Retinal pigment epithelial cell (primary cell): ENCODE measurements around the gene SAMSN1.
"Not testable (repeated sequence)": the region's sequence is repeated elsewhere in the genome, so short reads cannot be mapped to it uniquely, and the experiment has no call there.

Experiments
- DNase-seq: peaks from one replicate; pipeline ENCODE4 v3.0.0-alpha.2; 2010; ENCODE audit warnings: low read depth
- H3K4me3 ChIP-seq: 2 replicates; pipeline ENCODE4 v1.5.1; 2011; ENCODE audit warnings: mild to moderate bottlenecking, low read length, control low read depth, moderate library complexity
- TF ChIP-seq, protein P1 (sequence below): conservative IDR thresholded peaks from 2 replicates; pipeline ENCODE4 v1.5.1; 2011; ENCODE audit warnings: low read depth, low read length, control low read depth, inconsistent platforms

The SAMSN1 gene

DNA sequence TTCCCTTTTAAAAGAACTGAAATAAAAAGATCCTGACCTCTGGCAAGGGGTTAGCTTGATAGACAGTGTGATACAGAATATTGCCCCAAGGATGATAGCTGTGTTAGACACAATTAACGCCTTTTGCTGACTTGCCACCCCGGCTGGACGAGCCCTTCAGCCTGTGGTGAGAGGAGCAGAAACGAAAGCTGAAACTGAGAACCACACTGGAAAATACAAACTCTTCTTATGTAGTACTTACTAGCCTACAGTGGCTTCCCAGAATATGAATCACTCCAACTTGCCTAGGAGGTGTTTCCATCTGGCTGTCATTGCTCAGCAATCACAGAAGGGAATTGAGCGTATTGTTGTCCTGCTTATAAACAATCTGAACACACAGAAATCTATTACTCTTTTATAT lies 22.9 kb downstream of the SAMSN1 start:
- DNase-seq, result no peak
- H3K4me3 ChIP-seq, result no peak overlapping the region
- TF ChIP-seq, protein P1, sequence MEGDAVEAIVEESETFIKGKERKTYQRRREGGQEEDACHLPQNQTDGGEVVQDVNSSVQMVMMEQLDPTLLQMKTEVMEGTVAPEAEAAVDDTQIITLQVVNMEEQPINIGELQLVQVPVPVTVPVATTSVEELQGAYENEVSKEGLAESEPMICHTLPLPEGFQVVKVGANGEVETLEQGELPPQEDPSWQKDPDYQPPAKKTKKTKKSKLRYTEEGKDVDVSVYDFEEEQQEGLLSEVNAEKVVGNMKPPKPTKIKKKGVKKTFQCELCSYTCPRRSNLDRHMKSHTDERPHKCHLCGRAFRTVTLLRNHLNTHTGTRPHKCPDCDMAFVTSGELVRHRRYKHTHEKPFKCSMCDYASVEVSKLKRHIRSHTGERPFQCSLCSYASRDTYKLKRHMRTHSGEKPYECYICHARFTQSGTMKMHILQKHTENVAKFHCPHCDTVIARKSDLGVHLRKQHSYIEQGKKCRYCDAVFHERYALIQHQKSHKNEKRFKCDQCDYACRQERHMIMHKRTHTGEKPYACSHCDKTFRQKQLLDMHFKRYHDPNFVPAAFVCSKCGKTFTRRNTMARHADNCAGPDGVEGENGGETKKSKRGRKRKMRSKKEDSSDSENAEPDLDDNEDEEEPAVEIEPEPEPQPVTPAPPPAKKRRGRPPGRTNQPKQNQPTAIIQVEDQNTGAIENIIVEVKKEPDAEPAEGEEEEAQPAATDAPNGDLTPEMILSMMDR, result no peak

DNA sequence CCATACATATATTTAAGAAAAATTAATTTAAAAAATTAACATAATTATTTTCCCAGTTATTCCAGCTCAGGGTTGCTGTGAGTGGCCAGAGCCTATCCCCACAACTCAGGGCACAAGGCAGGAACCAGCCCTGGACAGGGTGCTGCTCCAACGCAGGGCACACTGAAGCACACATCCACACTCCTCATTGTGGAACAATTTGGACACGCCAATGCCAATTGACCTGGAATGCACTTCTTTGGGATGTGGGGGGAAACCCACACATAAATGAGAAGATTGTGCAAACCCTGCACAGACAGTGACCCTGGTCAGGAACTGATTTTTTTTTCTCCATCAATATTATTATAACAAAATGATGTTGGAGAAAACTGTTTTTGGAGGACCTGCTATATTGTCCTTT lies 23.4 kb downstream of the SAMSN1 start:
- DNase-seq, result no peak
- TF ChIP-seq, protein P1, result no peak
- H3K4me3 ChIP-seq, result no peak overlapping the region

DNA sequence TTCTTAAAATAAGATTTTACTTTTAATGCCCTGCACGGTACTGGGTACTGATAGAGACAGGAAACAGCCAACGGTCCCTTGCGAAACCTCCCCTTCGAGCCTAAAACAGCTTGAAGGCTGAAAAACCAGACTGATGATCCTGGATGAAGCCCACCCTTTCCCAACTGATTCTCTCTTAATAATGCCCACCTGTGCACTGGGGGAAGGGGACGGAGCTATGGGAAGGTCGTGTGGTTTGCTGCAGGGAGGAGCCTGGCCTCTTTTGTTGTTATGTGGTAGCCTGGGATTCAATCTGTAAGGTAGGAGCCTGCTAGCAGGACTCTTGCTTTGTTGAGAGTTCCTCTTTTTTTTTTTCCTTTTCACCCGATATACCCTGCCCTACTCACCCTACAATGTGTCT lies 25.6 kb downstream of the SAMSN1 start:
- no peak overlapping the region for H3K4me3 ChIP-seq
- DNase-seq, result no peak
- TF ChIP-seq, protein P1, result no peak

DNA sequence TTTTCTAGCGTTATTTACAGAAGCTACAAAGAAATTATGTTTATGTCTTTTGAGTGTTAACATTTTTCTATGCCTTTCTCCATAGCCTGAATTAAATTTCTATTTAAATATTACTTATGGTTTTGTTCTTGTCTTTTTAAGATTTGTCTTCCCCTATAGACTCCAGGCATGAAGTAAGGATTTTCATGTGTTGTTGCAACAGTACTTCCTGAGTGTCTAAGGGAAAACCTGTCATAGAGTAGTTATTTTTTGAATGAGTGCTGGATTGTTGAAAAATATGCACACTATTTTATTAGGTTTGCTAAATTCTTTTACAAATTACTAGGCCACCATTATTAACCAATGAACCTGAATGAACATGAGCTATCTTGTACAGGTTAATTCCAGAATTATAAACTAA lies 27.1 kb downstream of the SAMSN1 start:
- DNase-seq, result no peak
- TF ChIP-seq, protein P1, result no peak
- no peak overlapping the region for H3K4me3 ChIP-seq

DNA sequence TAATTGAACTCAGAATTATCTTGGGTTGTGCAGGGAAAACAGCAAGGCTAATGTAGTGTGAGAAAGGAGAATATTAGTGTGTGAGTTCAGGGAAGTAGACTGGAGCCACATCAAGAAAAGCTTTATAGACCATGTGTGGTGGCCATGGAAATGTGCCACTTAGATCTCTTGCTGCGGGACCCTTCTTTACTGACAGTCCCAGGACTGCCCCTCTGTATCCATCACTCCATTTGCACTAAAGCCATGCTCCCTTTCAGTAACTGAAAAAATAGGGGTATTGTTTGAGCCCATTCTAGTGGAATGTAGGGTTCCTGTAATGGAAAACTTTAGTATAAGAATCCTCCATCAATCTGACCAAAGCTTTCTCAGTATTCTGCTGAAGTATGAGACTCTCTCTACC lies 32.3 kb downstream of the SAMSN1 start:
- DNase-seq, result no peak
- TF ChIP-seq, protein P1, result no peak
- no peak overlapping the region for H3K4me3 ChIP-seq

DNA sequence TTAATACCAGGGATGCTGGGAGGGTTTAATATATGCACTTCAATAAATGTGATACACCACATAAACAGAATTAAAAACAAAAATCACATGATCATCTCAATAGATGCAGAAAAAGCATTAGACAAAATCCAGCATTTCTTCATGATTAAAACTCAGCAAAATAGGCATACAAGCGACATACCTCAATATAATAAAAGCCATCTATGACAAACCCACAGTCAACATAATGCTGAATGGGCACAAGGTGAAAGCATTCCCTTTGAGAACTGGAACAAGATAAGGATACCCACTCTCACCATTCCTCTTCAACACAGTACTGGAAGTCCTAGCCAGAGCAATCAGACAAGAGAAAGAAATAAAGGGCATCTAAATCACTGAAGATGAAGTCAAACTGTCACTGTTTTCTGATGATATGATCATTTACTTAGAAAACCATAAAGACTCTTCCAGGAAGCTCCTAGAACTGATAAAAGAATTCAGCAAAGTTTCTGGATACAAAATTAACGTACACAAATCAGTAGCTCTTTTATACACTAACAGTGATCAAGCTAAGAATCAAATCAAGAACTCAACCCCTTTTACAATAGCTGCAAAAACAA lies 39.2 kb downstream of the SAMSN1 start:
- H3K4me3 ChIP-seq, DNase-seq: not testable (repeated sequence)

GRCh38 chr21:14500873-14501272 lies 45.2 kb downstream of the SAMSN1 start:
- H3K4me3 ChIP-seq, result no peak overlapping the region
- TF ChIP-seq, protein P1, result no peak
- DNase-seq, result no peak

DNA sequence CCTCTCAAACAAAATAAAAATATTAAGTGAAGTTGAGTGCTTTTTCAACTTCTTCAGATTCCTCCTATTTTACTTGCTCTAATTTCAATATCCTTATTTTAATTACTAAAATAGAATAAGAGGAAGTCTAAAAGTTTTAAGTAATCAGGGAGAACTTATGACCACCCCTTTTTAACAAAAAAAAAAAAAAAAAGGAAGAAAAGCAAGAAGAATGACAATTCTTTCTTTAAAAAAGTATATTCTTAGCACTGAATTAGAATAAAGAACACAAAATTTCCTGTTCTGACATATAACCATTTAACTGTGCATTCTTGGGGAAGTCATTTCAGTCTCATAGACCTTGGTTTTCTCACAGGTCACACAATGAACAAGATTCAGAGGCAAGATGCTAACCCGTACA lies 46.8 kb downstream of the SAMSN1 start:
- TF ChIP-seq, protein P1, result no peak
- no peak for DNase-seq
- no peak overlapping the region for H3K4me3 ChIP-seq
